Right atrium auricular region (tissue), 2 donors: ENCODE measurements around the gene TOMM70. TPM values are rescaled to one million over a fixed set of nuclear protein-coding genes. Genes with fewer than 3 reads are reported as not detected.
"Not testable (repeated sequence)": the region's sequence is repeated elsewhere in the genome, so short reads cannot be mapped to it uniquely, and the experiment has no call there.

Source experiments
- DNase-seq: peaks from one replicate; pipeline ENCODE4 v3.0.0-alpha.2; 2019; ENCODE audit warnings: low spot score
- H3K27ac ChIP-seq, 2 donors: fragments of 200-600 bp; sonication (generic); 1 replicate in 1 of 2; 2 replicates in 1 of 2; pipeline ENCODE4 v1.5.1; 2016 to 2019
- H3K27me3 ChIP-seq, 2 donors: fragments of 200-600 bp; sonication (generic); one replicate each; pipeline versions ENCODE4 v1.5.1 to v1.6.0; 2017 to 2019
- H3K36me3 ChIP-seq: fragments of 200-600 bp; sonication (generic); one replicate; pipeline ENCODE4 v1.5.1; 2016
- H3K4me1 ChIP-seq, 2 donors: fragments of 200-600 bp; sonication (generic); one replicate each; pipeline versions ENCODE4 v1.5.1 to v1.6.0; 2017 to 2019
- H3K4me3 ChIP-seq, 2 donors: fragments of 200-600 bp; sonication (generic); 1 replicate in 1 of 2; 2 replicates in 1 of 2; pipeline ENCODE4 v1.5.1; 2017 to 2019; ENCODE audit warnings: mild to moderate bottlenecking in 1 of 2, moderate library complexity in 1 of 2
- H3K9me3 ChIP-seq, 2 donors: fragments of 200-600 bp; sonication (generic); one replicate each; pipeline ENCODE4 v1.5.1; 2019
- total RNA-seq, 2 donors: library from RNA; depleted of rRNA; stranded (reverse); fragments of >200 nt; gene quantifications; one replicate each; pipeline ENCODE4 v1.1.0, GENCODE V29; 2016
- TF ChIP-seq, protein P1 (sequence below), 2 donors: fragments of 200-600 bp; sonication (generic); IDR thresholded peaks; one replicate each; pipeline ENCODE4 v1.5.1; 2019; ENCODE audit warnings: antibody characterized with exemption in 2 of 2

TOMM70 gene
- total RNA-seq, 2 donors from 2014 or later, result 29.7 to 44.2 TPM

DNA sequence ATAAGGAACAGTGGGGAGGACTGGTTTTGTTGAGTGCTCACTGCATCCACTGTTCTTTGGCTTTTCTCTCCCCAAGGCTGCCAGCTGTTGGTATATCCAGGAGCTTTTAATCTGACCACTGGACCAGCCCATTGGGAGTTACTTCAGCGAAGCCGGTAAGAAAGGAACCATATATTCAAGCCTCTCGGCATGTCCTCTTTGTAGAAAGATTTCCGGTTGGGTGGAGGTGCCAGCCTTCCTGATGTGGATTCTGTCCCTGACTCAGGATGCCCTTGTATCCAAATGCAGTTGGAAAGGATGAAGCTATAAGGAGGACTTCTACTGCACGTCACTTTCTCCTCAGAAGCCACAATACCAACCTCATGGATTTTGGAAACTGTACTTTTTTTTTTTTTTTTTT, 52.2 kb downstream of the TOMM70 start:
- TF ChIP-seq, protein P1, sequence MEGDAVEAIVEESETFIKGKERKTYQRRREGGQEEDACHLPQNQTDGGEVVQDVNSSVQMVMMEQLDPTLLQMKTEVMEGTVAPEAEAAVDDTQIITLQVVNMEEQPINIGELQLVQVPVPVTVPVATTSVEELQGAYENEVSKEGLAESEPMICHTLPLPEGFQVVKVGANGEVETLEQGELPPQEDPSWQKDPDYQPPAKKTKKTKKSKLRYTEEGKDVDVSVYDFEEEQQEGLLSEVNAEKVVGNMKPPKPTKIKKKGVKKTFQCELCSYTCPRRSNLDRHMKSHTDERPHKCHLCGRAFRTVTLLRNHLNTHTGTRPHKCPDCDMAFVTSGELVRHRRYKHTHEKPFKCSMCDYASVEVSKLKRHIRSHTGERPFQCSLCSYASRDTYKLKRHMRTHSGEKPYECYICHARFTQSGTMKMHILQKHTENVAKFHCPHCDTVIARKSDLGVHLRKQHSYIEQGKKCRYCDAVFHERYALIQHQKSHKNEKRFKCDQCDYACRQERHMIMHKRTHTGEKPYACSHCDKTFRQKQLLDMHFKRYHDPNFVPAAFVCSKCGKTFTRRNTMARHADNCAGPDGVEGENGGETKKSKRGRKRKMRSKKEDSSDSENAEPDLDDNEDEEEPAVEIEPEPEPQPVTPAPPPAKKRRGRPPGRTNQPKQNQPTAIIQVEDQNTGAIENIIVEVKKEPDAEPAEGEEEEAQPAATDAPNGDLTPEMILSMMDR (IDR thresholded peaks at IDR 0.05), result no peak
- peaks cover 54% of the 10 kb centered on the region for H3K36me3 ChIP-seq

DNA sequence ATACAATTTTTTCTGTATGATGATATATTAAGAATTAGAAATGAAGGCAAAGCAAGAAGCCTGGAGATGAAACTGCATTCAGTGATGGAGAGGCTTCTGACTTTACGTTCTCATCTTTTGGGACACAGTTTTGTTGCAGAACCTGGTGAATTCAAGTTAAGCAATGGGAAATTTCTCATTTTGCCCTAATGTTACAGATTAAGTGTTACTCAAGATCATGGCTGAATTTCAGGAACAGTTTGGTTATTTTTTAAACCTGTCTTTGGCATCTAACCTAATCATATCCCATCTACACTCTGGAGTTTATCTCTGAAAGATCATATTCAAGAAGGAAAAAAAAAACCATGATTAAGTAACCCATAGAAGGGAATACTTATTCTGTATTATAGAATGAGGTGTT, 60.4 kb downstream of the TOMM70 start:
- TF ChIP-seq, protein P1 (IDR thresholded peaks at IDR 0.05), result no peak
- no peaks in the 10 kb centered on the region for H3K27me3 ChIP-seq
- H3K27ac ChIP-seq, result no peak overlapping the region
- DNase-seq, result no peak
- H3K9me3 ChIP-seq, result no peaks in the 10 kb centered on the region
- H3K4me3 ChIP-seq, result no peak overlapping the region
- H3K4me1 ChIP-seq, result peaks cover 0 to 5% of the 10 kb centered on the region in 2 donors
- peaks cover 24% of the 10 kb centered on the region for H3K36me3 ChIP-seq

More for the DNA sequence above, 52.2 kb downstream of the TOMM70 start:
- H3K9me3 ChIP-seq, result no peaks in the 10 kb centered on the region
- no peaks in the 10 kb centered on the region for H3K4me1 ChIP-seq
- H3K4me3 ChIP-seq, result no peak overlapping the region
- DNase-seq, result no peak
- H3K27ac ChIP-seq, result no peak overlapping the region
- H3K27me3 ChIP-seq, result no peaks in the 10 kb centered on the region

DNA sequence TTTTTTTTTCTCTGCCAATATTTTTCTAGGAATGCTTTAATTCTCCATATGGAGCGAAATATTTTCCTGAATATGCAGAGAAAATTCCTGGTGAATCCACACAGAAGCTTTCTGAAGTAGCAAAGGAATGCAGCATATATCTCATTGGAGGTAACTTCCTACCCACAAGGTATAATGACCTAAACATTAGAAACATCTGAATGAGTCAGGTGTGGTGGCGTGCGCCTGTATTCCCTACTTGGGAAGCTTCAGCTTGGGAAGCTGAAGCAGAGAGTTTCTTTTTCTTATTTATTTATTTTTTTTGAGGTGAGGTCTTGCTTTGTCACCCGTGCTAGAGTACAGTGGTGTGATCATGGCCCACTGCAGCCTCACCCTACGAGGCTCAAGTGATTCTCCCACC, 61.1 kb downstream of the TOMM70 start:
- Histone ChIP-seq H3K4me1 (peaks cover 0 to 12% of the 10 kb centered on the region in 2 donors), H3K36me3 (peaks cover 19% of the 10 kb centered on the region), H3K9me3 (no peaks in the 10 kb centered on the region), H3K27me3 (no peaks in the 10 kb centered on the region), H3K27ac (no peak overlapping the region), H3K4me3 (no peak overlapping the region)
- TF ChIP-seq, protein P1 (IDR thresholded peaks at IDR 0.05), result no peak
- no peak for DNase-seq

GRCh38 chr3:100338911-100339310, 62.0 kb downstream of the TOMM70 start:
- H3K36me3 ChIP-seq, result peaks cover 19% of the 10 kb centered on the region
- no peaks in the 10 kb centered on the region for H3K27me3 ChIP-seq
- no peak overlapping the region for H3K27ac ChIP-seq
- TF ChIP-seq, protein P1 (IDR thresholded peaks at IDR 0.05), result no peak
- peaks cover 0 to 12% of the 10 kb centered on the region in 2 donors for H3K4me1 ChIP-seq
- no peaks in the 10 kb centered on the region for H3K9me3 ChIP-seq
- no peak overlapping the region for H3K4me3 ChIP-seq
- DNase-seq, result no peak

DNA sequence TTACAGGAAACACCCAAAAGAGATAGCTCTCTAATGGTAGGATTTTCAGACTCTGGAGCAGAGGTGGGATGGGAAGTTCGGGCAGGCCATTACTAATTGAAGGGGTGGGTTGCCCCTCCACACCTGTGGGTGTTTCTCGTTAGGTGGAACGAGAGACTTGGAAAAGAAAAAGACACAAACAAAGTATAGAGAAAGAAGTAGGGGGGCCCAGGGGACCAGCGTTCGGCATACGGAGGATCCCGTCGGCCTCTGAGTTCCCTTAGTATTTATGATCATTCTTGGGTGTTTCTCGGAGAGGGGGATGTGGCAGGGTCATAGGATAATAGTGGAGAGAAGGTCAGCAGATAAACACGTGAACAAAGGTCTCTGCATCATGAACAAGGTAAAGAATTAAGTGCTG, 64.7 kb downstream of the TOMM70 start:
- not testable (repeated sequence) for H3K36me3 ChIP-seq, H3K4me3 ChIP-seq, H3K27me3 ChIP-seq, DNase-seq, H3K9me3 ChIP-seq
- Histone ChIP-seq H3K27ac (peak overlapping the region; percentile 16 to 78), H3K4me1 (peaks cover 0 to 12% of the 10 kb centered on the region in 2 donors)

DNA sequence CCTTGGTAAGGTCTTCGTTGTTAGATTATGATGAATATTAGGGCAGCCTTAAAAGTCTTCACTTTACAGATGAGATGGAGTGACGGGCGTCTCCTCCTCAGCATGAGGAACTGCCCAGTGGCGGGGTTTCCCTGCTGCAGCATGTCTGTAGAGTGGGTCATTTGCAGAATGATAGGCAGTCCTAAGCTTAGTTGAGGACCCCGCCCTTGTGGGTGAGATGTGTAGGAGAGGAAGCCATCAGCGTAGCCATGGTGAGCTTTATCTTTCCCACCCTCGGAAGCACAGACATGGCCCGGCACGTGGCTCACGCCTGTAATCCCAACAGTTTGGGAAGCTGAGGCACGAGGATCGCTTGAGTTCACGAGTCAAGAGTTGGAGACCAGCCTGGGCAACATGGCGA, 65.5 kb downstream of the TOMM70 start:
- TF ChIP-seq, protein P1 (IDR thresholded peaks at IDR 0.05), result no peak
- Histone ChIP-seq H3K4me1 (peaks cover 0 to 12% of the 10 kb centered on the region in 2 donors), H3K27me3 (no peaks in the 10 kb centered on the region), H3K36me3 (peaks cover 8% of the 10 kb centered on the region), H3K27ac (peak overlapping the region; percentile 78 to 86), H3K4me3 (peak overlapping the region; percentile 57 to 74), H3K9me3 (no peaks in the 10 kb centered on the region)
- DNase-seq, result no peak
